Neural progenitor cell (in vitro differentiated cells): ENCODE results near the gene ETV6.

Experiments
- EZH2 ChIP-seq: fragments of 200-600 bp; sonication (generic); IDR thresholded peaks from 2 replicates; pipeline ENCODE4 v1.6.1; 2017; ENCODE audit warnings: antibody characterized with exemption, mild to moderate bottlenecking, moderate library complexity
- EZH2phosphoT487 ChIP-seq: fragments of 200-600 bp; sonication (generic); IDR thresholded peaks from 2 replicates; pipeline ENCODE4 v1.6.1; 2017; ENCODE audit warnings: antibody characterized with exemption
- TF ChIP-seq, protein P1 (sequence below): fragments of 200-600 bp; sonication (generic); IDR thresholded peaks from 2 replicates; pipeline ENCODE4 v1.5.1; 2017; ENCODE audit warnings: antibody characterized with exemption, mild to moderate bottlenecking

DNA sequence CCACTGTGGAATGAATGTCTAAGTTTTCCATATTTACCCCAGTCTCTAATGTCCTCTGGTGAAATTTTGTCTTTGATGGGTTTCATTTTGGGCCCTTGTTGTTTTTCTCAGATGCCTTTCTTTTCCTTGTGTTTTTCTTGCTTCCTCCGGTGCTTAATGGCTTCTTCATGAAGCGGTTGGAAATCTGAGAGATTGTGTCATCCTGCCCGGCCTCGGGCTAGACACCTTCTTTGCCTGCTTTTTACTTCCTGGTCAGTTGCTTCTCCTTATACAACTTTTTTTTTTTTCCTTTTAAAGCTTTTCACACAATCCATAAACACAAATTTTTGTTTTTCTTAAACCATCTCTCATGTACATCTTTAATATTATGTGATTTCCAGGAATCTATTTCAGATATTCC is 7.1 kb downstream of the ETV6 start:
- TF ChIP-seq, protein P1, sequence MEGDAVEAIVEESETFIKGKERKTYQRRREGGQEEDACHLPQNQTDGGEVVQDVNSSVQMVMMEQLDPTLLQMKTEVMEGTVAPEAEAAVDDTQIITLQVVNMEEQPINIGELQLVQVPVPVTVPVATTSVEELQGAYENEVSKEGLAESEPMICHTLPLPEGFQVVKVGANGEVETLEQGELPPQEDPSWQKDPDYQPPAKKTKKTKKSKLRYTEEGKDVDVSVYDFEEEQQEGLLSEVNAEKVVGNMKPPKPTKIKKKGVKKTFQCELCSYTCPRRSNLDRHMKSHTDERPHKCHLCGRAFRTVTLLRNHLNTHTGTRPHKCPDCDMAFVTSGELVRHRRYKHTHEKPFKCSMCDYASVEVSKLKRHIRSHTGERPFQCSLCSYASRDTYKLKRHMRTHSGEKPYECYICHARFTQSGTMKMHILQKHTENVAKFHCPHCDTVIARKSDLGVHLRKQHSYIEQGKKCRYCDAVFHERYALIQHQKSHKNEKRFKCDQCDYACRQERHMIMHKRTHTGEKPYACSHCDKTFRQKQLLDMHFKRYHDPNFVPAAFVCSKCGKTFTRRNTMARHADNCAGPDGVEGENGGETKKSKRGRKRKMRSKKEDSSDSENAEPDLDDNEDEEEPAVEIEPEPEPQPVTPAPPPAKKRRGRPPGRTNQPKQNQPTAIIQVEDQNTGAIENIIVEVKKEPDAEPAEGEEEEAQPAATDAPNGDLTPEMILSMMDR = no peak
- TF ChIP-seq EZH2phosphoT487 = no peak
- no peak for TF ChIP-seq EZH2
